IPS-15b (cell line): ENCODE results near the gene PSKH1.

Source experiments
- H3K27me3 ChIP-seq: one replicate; pipeline ENCODE4 v1.6.1; 2013; ENCODE audit warnings: low read length; ENCODE audit not compliant: control insufficient read depth, insufficient read depth
- H3K36me3 ChIP-seq: one replicate; pipeline ENCODE4 v1.6.1; 2013; ENCODE audit warnings: low read length; ENCODE audit not compliant: control insufficient read depth, insufficient read depth
- H3K4me1 ChIP-seq: one replicate; pipeline ENCODE4 v1.6.1; 2013; ENCODE audit warnings: mild to moderate bottlenecking, low read length; ENCODE audit not compliant: control insufficient read depth, insufficient read depth
- H3K4me3 ChIP-seq: one replicate; pipeline ENCODE4 v1.5.1; 2013; ENCODE audit warnings: low read depth, low read length
- H3K9ac ChIP-seq: one replicate; pipeline ENCODE4 v1.6.1; 2013; ENCODE audit warnings: low read depth, mild to moderate bottlenecking, low read length
- H3K9me3 ChIP-seq: one replicate; pipeline ENCODE4 v1.6.1; 2013; ENCODE audit warnings: mild to moderate bottlenecking, low read length; ENCODE audit not compliant: control insufficient read depth, insufficient read depth

Gene PSKH1

DNA sequence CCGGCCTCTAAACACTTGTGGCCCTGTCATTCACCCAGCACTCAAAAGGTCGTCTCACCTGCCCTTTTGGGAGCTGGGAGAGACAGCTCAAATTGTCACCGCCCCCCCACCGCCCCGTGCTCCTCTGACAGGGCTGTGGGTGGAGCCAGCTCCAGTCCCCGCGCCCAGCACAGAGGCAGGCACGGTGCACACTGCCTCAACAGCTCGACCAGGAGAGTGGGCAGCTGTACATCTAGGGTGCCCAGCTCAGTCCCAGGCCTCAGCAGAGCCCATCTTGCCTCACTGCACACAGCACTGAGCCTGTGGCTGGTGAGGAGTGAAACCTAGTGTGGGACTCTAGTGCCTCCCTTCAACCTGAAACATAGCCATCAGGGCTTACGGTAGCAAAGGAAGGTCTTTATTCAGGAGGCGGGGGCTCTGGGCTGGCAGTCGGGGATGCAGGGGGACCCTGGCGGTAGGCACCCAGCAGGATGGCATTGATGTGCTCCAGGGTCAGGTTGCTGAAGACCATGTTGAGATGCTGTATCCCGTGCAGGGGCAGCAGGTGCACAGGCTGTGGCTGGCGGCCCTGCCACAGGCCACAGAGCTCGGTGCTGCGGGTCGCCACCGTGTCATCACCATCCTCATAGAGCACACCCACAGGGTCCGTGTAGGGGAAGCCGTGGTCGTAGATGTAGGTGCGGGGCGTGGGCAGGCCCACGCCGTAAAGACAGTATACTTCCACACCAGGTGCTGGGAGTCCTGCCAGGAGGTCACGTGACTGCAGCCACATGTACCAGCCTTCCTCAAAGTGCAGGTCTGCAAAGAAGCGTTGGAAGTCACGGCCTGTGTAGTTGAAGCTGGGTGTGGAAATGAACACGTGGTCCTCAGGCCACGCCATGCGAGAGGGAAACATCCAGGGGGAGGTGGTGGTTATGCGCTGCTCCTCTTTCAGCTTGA is 46.7 kb downstream of the PSKH1 start:
- H3K9ac ChIP-seq: no peak overlapping the region

DNA sequence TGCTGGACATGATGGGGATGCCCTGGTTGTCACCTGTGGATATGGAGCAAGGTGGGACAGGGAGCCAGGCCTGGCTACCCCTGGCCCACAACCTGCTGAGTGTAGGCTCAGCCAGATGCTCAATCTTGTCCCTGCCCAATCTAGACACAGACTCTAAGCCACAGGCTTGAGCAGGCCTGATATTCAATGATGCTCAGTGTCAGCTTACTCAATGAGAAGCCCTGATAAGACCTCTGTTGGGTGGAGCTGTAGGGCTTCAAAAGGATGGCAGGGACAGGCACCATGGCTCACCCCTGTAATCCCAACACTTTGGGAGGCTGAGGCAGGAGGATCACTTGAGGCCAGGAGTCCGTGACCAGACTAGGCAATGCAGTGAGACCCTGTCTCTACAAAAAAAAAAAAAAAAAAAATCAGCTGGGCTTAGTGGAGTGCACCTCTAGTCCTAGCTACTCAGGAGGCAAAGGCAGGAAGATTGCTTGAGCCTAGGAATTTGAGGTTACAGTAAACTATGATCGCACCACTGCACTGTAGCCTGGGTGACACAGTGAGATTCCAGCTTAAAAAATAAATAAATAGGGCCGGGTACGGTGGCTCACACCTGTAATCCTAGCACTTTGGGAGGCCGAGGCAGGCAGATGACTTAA is 47.5 kb downstream of the PSKH1 start:
- no peak overlapping the region for H3K9ac ChIP-seq
- H3K4me1 ChIP-seq: peaks cover 5% of the 10 kb centered on the region
- H3K36me3 ChIP-seq: peaks cover 20% of the 10 kb centered on the region
- no peak overlapping the region for H3K4me3 ChIP-seq
- no peaks in the 10 kb centered on the region for H3K9me3 ChIP-seq
- H3K27me3 ChIP-seq: no peaks in the 10 kb centered on the region

More for the DNA sequence above, 46.7 kb downstream of the PSKH1 start:
- Histone ChIP-seq H3K36me3 (peaks cover 12% of the 10 kb centered on the region), H3K4me3 (no peak overlapping the region), H3K9me3 (no peaks in the 10 kb centered on the region), H3K27me3 (no peaks in the 10 kb centered on the region), H3K4me1 (peaks cover 5% of the 10 kb centered on the region)

DNA sequence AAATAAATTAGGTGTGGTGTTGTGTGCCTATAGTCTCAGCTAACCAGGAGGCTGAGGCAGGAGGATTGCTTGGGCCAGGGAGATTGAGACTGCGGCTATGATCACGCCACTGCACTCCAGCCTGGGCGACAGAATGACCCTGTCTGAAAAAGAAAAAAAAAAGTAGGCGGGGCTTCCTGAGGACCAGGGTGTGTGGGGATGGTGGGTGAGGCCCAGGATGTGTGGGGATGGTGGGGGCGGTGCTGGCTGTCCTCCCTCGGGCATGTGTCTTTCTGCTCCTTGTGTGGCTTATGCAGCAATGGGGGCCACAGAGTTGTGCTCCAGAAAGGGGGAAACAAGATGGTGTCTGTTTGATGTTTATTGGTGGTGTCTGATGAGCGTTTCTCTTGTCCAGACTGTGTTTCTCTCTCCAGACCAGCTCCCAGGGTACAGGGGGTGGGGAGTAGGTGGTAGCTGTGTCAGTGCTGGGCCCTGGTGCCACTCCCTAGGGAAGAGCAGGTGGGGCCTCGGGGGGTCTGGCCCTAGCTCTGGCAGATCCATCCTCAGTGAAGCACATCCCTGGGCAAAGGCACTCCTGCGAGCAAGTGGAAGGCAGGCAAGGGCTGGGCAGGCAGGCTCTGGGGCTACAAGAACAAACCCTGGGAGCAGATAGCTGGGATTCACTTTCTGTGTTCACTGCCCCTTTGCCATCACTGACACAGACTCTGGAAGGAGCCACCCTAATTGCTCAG is 48.6 kb downstream of the PSKH1 start:
- peaks cover 5% of the 10 kb centered on the region for H3K4me1 ChIP-seq
- no peak overlapping the region for H3K4me3 ChIP-seq
- peaks cover 25% of the 10 kb centered on the region for H3K36me3 ChIP-seq
- H3K9me3 ChIP-seq: no peaks in the 10 kb centered on the region
- no peak overlapping the region for H3K9ac ChIP-seq
- no peaks in the 10 kb centered on the region for H3K27me3 ChIP-seq

DNA sequence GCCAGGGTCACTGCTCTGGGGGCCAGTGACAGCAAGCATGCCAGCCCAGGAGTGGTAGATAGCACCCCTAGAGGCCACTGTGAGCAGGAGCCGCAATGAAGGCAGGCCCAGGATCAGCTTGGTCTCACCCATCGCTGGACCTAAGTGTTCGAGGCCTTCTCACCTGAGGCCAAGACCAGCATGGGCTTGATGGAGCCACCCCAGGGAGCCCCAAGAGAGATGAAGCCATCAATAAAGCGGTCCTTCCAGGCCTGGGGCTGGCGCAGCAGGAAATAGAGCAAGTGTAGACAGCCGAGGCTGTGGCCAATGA is 49.1 kb downstream of the PSKH1 start:
- peaks cover 1% of the 10 kb centered on the region for H3K4me1 ChIP-seq
- H3K9ac ChIP-seq: no peak overlapping the region
- H3K36me3 ChIP-seq: peaks cover 30% of the 10 kb centered on the region
- H3K9me3 ChIP-seq: no peaks in the 10 kb centered on the region
- H3K4me3 ChIP-seq: no peak overlapping the region
- H3K27me3 ChIP-seq: no peaks in the 10 kb centered on the region

- H3K4me3 ChIP-seq: no peak overlapping the region
- no peaks in the 10 kb centered on the region for H3K9me3 ChIP-seq
- no peaks in the 10 kb centered on the region for H3K4me1 ChIP-seq
- H3K36me3 ChIP-seq: peaks cover 35% of the 10 kb centered on the region
- no peak overlapping the region for H3K9ac ChIP-seq
- no peaks in the 10 kb centered on the region for H3K27me3 ChIP-seq
Observed at GRCh38 chr16:67942510-67943255, 49.6 kb downstream of the PSKH1 start.

DNA sequence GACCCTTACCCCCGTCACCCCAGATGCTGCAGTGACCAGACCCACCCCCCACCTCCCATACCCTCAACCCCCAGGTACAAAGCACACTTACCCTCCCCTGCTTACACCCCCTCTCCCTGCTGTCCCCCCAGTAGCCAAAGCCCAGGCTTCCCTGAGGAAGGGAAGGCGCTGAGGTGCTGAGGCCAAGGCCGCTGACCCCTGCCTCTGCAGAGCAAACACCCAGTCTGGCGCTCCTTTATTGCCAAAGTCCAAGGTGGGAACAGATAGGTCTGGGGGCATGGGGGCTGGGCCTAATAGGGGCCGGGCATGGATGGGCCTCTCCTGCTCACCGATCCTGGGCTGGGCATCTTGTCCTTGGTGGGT is 50.2 kb downstream of the PSKH1 start:
- peaks cover 41% of the 10 kb centered on the region for H3K36me3 ChIP-seq

DNA sequence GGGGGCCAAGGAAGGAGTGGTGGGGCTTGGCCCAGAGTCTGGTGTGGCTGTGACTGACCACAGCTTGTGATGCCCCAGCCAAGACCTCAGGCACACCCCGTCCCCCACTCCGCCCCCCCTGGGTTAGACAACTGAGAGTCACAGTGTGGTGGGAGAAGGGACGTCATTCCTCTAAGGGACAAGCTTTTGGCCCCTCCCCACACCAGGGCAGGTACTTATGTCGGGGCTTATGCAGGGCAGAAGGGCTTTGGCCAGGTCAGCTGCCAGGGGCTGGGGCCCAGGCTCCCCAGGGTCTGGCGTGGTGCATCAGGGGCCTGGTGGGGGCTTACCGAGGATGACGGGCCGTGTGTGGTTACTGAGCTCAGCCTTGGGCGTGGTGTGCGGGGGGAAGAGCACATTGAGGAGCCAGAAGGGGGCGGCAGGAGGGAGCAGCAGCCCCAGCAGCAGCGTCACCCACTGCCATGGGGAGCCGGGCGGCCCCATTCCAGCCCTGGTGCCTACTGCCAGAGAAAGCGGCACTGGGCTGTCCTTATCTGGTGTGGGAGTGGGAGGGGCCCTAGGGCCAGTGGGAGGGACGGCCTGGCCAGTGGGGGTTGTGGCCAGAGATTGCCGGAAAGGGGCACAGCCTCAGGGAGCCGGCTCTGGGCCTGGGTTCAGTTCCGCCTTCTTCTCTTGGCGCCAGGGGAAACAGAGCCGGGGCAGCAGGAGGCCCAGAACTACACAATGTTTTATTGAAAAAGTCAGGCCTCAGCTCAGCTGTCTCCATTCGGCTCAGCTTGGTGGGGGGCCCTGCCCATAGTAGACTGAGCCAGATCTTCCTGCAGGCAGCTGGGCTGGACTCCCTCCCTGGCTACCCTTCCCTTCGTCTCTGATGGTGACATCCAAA is 50.8 kb downstream of the PSKH1 start, which contains the start of gene LCAT:
LCAT (minus strand) TSS at position 502 of the 886 bp plus-strand sequence; CDS start at position 483, 19 bp downstream.
- no peaks in the 10 kb centered on the region for H3K9me3 ChIP-seq
- H3K27me3 ChIP-seq: no peaks in the 10 kb centered on the region
- H3K9ac ChIP-seq: no peak within 1 kb of the TSS
- no peak within 1 kb of the TSS for H3K4me3 ChIP-seq
- H3K4me1 ChIP-seq: no peaks in the 10 kb centered on the region
- peaks cover 44% of the 10 kb centered on the region for H3K36me3 ChIP-seq

More for the DNA sequence above, 50.2 kb downstream of the PSKH1 start:
- no peaks in the 10 kb centered on the region for H3K4me1 ChIP-seq
- no peaks in the 10 kb centered on the region for H3K27me3 ChIP-seq
- no peak overlapping the region for H3K4me3 ChIP-seq
- H3K9ac ChIP-seq: no peak overlapping the region
- no peaks in the 10 kb centered on the region for H3K9me3 ChIP-seq

GRCh38 chr16:67944690-67945391 is 51.8 kb downstream of the PSKH1 start:
- Histone ChIP-seq H3K4me3 (no peak overlapping the region), H3K36me3 (peaks cover 47% of the 10 kb centered on the region), H3K9ac (no peak overlapping the region)

GRCh38 chr16:67945392-67945933 is 52.4 kb downstream of the PSKH1 start:
- H3K36me3 ChIP-seq: peaks cover 54% of the 10 kb centered on the region
- no peak overlapping the region for H3K9ac ChIP-seq
- H3K4me3 ChIP-seq: no peak overlapping the region
- H3K4me1 ChIP-seq: no peaks in the 10 kb centered on the region
- no peaks in the 10 kb centered on the region for H3K9me3 ChIP-seq
- no peaks in the 10 kb centered on the region for H3K27me3 ChIP-seq

More at GRCh38 chr16:67944690-67945391, 51.8 kb downstream of the PSKH1 start:
- Histone ChIP-seq H3K4me1 (no peaks in the 10 kb centered on the region), H3K9me3 (no peaks in the 10 kb centered on the region), H3K27me3 (no peaks in the 10 kb centered on the region)

- H3K36me3 ChIP-seq: peaks cover 60% of the 10 kb centered on the region
- H3K4me1 ChIP-seq: no peaks in the 10 kb centered on the region
- no peak overlapping the region for H3K4me3 ChIP-seq
- no peaks in the 10 kb centered on the region for H3K27me3 ChIP-seq
- no peaks in the 10 kb centered on the region for H3K9me3 ChIP-seq
- H3K9ac ChIP-seq: no peak overlapping the region
Observed at GRCh38 chr16:67946128-67946569, 53.1 kb downstream of the PSKH1 start.
